Smooth muscle cell (in vitro differentiated cells): ENCODE data around the gene ZNF385B. TPM values are rescaled to one million over a fixed set of nuclear protein-coding genes. Genes with fewer than 3 reads are reported as not detected.

ENCODE experiments used
- DNase-seq: peaks from one replicate; lab custom pipeline; 2025; ENCODE audit not compliant: unreplicated experiment; lab: John Stamatoyannopoulos, UW
- H2AFZ ChIP-seq: fragments of 200-600 bp; sonication (generic); 2 replicates; pipeline ENCODE4 v1.6.0; 2016; ENCODE audit warnings: antibody characterized with exemption, low read depth, mild to moderate bottlenecking
- H3F3A ChIP-seq: fragments of 200-600 bp; sonication (generic); 2 replicates; pipeline ENCODE4 v1.6.0; 2017; ENCODE audit warnings: antibody characterized with exemption, low read depth
- H3K27ac ChIP-seq: fragments of 200-600 bp; sonication (generic); 2 replicates; pipeline ENCODE4 v1.5.1; 2016; ENCODE audit warnings: low read depth, mild to moderate bottlenecking
- H3K27me3 ChIP-seq: fragments of 200-600 bp; sonication (generic); 2 replicates; pipeline ENCODE4 v1.6.1; 2016; ENCODE audit warnings: low read depth, mild to moderate bottlenecking
- H3K36me3 ChIP-seq: fragments of 200-600 bp; sonication (generic); 2 replicates; pipeline ENCODE4 v1.5.1; 2016; ENCODE audit warnings: low read depth
- H3K4me1 ChIP-seq: fragments of 200-600 bp; sonication (generic); 2 replicates; pipeline ENCODE4 v1.5.1; 2016; ENCODE audit warnings: low read depth
- H3K4me2 ChIP-seq: fragments of 200-600 bp; sonication (generic); 2 replicates; pipeline ENCODE4 v1.6.0; 2016; ENCODE audit warnings: mild to moderate bottlenecking
- H3K4me3 ChIP-seq: fragments of 200-600 bp; sonication (generic); 2 replicates; pipeline ENCODE4 v1.5.1; 2016; ENCODE audit warnings: mild to moderate bottlenecking
- H3K79me2 ChIP-seq: fragments of 200-600 bp; sonication (generic); 2 replicates; pipeline ENCODE4 v1.6.0; 2016; ENCODE audit warnings: low read depth, mild to moderate bottlenecking
- H3K9ac ChIP-seq: fragments of 200-600 bp; sonication (generic); 2 replicates; pipeline ENCODE4 v1.6.0; 2016; ENCODE audit warnings: low read depth
- H3K9me3 ChIP-seq: fragments of 200-600 bp; sonication (generic); replicated peaks from 2 replicates; pipeline ENCODE4 v1.5.1; 2016; ENCODE audit warnings: low read depth
- H4K20me1 ChIP-seq: fragments of 200-600 bp; sonication (generic); 2 replicates; pipeline ENCODE4 v1.6.0; 2016; ENCODE audit warnings: low read depth
- CTCF ChIP-seq: fragments of 200-600 bp; sonication (generic); IDR thresholded peaks from 2 replicates; pipeline ENCODE4 v1.5.1; 2017; ENCODE audit warnings: borderline replicate concordance, mild to moderate bottlenecking, antibody characterized with exemption; ENCODE audit not compliant: insufficient read depth, poor library complexity, severe bottlenecking
- WGBS: methylation state at CpG from one replicate; pipeline ENCODE4 v1.1.7; 2016; ENCODE audit warnings: low lambda C conversion rate; 5-methylcytosine and 5-hydroxymethylcytosine counted together
- polyA plus RNA-seq: library from polyadenylated mRNA; unstranded; fragments of >200 nt; fragmentation: Nextera tagmentation; extraction: Ambion mirVana; gene quantifications from 2 replicates; pipeline ENCODE4 v1.2.1, GENCODE V29; 2016
- total RNA-seq: library from RNA; depleted of rRNA; stranded (reverse); fragments of >200 nt; gene quantifications from 2 replicates; pipeline ENCODE4 v1.2.3, GENCODE V29; 2014

The ZNF385B gene
- total and polyA plus RNA-seq, 2 experiments from 2014 or later: 1.4 to 3.2 TPM

DNA sequence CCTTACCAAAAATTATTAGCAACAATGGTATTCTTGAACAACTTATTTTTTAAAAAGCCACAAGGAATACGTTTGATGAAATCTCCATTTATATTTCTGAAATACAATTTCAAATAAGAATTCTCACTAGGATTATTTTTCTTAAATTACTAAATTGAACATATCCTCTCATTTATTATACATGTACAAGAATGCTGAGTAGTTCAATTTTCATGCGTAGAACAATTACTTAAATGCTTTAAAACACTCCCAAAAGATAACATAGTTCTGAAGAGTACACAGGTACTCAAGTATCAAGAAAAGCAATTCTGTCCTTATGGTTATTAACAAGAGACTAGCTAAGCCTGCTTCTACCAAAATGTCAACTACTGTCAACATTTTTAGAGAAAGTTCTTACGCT is 268.1 kb downstream of the ZNF385B start:
- WGBS: 93% methylated on average over 3 of the region's 3 CpGs
- Histone ChIP-seq H3K9ac (no peak overlapping the region), H3K27me3 (no peaks in the 10 kb centered on the region), H3K4me3 (no peak overlapping the region), H3K9me3 (no peaks in the 10 kb centered on the region), H4K20me1 (no peaks in the 10 kb centered on the region), H3K4me1 (peaks cover 6% of the 10 kb centered on the region), H3K27ac (no peak overlapping the region), H3F3A (peaks cover 5% of the 10 kb centered on the region), H3K36me3 (no peaks in the 10 kb centered on the region), H2AFZ (no peak overlapping the region), H3K4me2 (no peak overlapping the region), H3K79me2 (no peaks in the 10 kb centered on the region)
- no peak for TF ChIP-seq CTCF
- DNase-seq: no peak

GRCh38 chr2:179592167-179592936 is 269.1 kb downstream of the ZNF385B start:
- WGBS: 85% methylated on average over 7 of the region's 7 CpGs
- no peaks in the 10 kb centered on the region for H4K20me1 ChIP-seq
- H3F3A ChIP-seq: peaks cover 5% of the 10 kb centered on the region
- H3K9me3 ChIP-seq: no peaks in the 10 kb centered on the region
- H3K4me1 ChIP-seq: peaks cover 6% of the 10 kb centered on the region
- H3K36me3 ChIP-seq: no peaks in the 10 kb centered on the region
- no peak for DNase-seq
- H3K27ac ChIP-seq: no peak overlapping the region
- TF ChIP-seq CTCF: no peak
- no peaks in the 10 kb centered on the region for H3K79me2 ChIP-seq
- H3K4me3 ChIP-seq: no peak overlapping the region
- peak overlapping the region; percentile 48 for H3K4me2 ChIP-seq
- H2AFZ ChIP-seq: peak overlapping the region; percentile 74
- no peak overlapping the region for H3K9ac ChIP-seq
- no peaks in the 10 kb centered on the region for H3K27me3 ChIP-seq

DNA sequence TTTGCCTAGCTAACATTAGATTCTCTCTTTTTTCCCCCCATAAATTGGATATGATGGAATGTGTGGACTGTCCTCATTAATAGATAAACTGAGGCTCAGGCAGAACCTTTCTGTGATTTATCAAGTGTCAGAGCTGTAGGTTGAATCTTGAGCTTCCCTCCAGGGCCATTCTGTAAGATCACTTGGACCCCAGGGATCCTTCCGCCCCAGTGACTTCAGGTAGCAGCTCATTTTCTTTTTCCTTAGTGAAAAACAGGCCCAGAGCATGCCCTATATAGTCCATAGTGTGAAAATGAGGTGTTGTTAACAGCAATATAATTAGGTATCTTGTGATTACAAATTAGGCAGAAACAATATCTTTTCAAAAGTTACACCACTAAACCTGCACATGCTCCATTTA is 269.7 kb downstream of the ZNF385B start:
- TF ChIP-seq CTCF: no peak
- Histone ChIP-seq H4K20me1 (no peaks in the 10 kb centered on the region), H3K27me3 (no peaks in the 10 kb centered on the region), H3K4me1 (peaks cover 6% of the 10 kb centered on the region), H3K4me2 (no peak overlapping the region), H3K36me3 (no peaks in the 10 kb centered on the region), H3F3A (peaks cover 5% of the 10 kb centered on the region), H3K9me3 (no peaks in the 10 kb centered on the region), H2AFZ (peak overlapping the region; percentile 74), H3K79me2 (no peaks in the 10 kb centered on the region), H3K27ac (no peak overlapping the region), H3K4me3 (no peak overlapping the region), H3K9ac (no peak overlapping the region)
- DNase-seq: no peak
- WGBS: 93% methylated on average over 1 of the region's 1 CpG

DNA sequence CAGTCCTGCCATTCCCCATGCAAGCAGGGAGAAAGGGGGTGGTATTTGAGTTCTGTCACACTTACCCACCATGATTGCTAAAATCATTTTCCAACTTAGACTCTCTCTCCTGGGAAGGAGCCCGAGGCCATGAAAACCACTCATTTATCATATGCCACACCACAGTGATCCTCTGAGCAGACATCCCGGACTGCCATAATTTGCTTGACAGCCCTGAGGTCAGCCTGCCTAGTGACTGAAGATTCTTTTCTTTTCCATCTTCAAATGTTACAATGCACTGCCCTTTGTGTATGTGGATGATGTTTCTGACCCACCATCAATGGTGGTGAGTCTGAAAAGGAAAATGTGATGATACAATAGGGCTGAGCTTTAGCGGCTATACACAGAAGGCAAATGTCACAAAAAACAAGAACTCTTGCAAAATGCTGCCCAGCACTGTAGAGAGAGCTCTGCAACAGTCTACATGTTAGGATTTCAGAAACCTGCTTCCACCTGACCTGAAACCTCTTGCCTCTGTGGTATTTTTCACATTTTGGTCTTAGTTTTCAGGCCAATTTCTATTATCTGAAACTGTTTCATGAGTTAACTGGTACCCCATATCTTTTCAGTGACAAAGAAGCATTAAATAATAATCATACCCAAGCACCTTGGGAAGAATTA is 272.8 kb downstream of the ZNF385B start:
- H3K4me2 ChIP-seq: no peak overlapping the region
- no peak overlapping the region for H3K4me3 ChIP-seq
- no peaks in the 10 kb centered on the region for H3K79me2 ChIP-seq
- WGBS: 87% methylated on average over 3 of the region's 3 CpGs
- peaks cover 6% of the 10 kb centered on the region for H3K4me1 ChIP-seq
- H3K9me3 ChIP-seq: no peaks in the 10 kb centered on the region
- no peak overlapping the region for H2AFZ ChIP-seq
- H3K36me3 ChIP-seq: no peaks in the 10 kb centered on the region
- H4K20me1 ChIP-seq: no peaks in the 10 kb centered on the region
- H3K9ac ChIP-seq: no peak overlapping the region
- H3K27me3 ChIP-seq: no peaks in the 10 kb centered on the region
- DNase-seq: no peak
- no peak overlapping the region for H3K27ac ChIP-seq
- no peak for TF ChIP-seq CTCF
- H3F3A ChIP-seq: no peaks in the 10 kb centered on the region
